UCSD-AML1 (cell line): Measurements from ENCODE around the gene RASL11B.
A peak's percentile ranks its signal among the peaks of the same experiment; 100 is the strongest.
"Not testable (repeated sequence)": the region's sequence is repeated elsewhere in the genome, so short reads cannot be mapped to it uniquely, and the experiment has no call there.

Experiments used
- DNase-seq: peaks from one replicate; lab custom pipeline; 2025; ENCODE audit not compliant: unreplicated experiment; lab: John Stamatoyannopoulos, UW

RASL11B gene

GRCh38 chr4:52861879-52862616, at the start of gene RASL11B:
TSS of gene RASL11B (plus strand) at chr4:52862317. CDS start at chr4:52862508, 191 bp downstream.
- DNase-seq, result peak; percentile 79

- no peak for DNase-seq
Observed at GRCh38 chr4:52813546-52813945, 48.6 kb upstream of the RASL11B start.

- no peak for DNase-seq
Observed at GRCh38 chr4:52822583-52822971, 39.5 kb upstream of the RASL11B start.

- no peak for DNase-seq
Observed at GRCh38 chr4:52822972-52823701, 39.0 kb upstream of the RASL11B start.

- DNase-seq, result no peak
Observed at GRCh38 chr4:52823702-52824092, 38.4 kb upstream of the RASL11B start.

- no peak for DNase-seq
Observed at GRCh38 chr4:52824270-52824602, 37.9 kb upstream of the RASL11B start.

- no peak for DNase-seq
Observed at GRCh38 chr4:52824603-52825459, 37.3 kb upstream of the RASL11B start.

- no peak for DNase-seq
Observed at GRCh38 chr4:52825460-52826090, 36.5 kb upstream of the RASL11B start.

- no peak for DNase-seq
Observed at GRCh38 chr4:52833941-52834525, 28.1 kb upstream of the RASL11B start.

GRCh38 chr4:52834641-52835456, 27.3 kb upstream of the RASL11B start:
- not testable (repeated sequence) for DNase-seq

GRCh38 chr4:52836120-52836519, 26.0 kb upstream of the RASL11B start:
- DNase-seq, result no peak

- DNase-seq, result no peak
Observed at GRCh38 chr4:52836678-52837077, 25.4 kb upstream of the RASL11B start.

- no peak for DNase-seq
Observed at GRCh38 chr4:52837716-52838558, 24.2 kb upstream of the RASL11B start.

GRCh38 chr4:52838729-52839586, 23.2 kb upstream of the RASL11B start:
- DNase-seq, result no peak

GRCh38 chr4:52840531-52841370, 21.4 kb upstream of the RASL11B start:
- no peak for DNase-seq

GRCh38 chr4:52841682-52842456, 20.2 kb upstream of the RASL11B start:
- no peak for DNase-seq
